Naive thymus-derived CD4-positive, alpha-beta T cell (primary cell): ENCODE results near the gene RNF145. TPM values are rescaled to one million over a fixed set of nuclear protein-coding genes. Genes with fewer than 3 reads are reported as not detected.
"Not testable (repeated sequence)": the region's sequence is repeated elsewhere in the genome, so short reads cannot be mapped to it uniquely, and the experiment has no call there.

Source experiments
- ATAC-seq: fragments of 150-1000 bp; cut with Tn5 transposase; 2 replicates; pipeline ENCODE4 v1.10.0; 2021; ENCODE audit warnings: mild to moderate bottlenecking, moderate library complexity
- CTCF ChIA-PET: fragments of 350-600 bp; sonication (Branson Sonifier 250); formaldehyde crosslinking; loops from one replicate; lab custom pipeline; 2021; ENCODE audit warnings: antibody characterized with exemption; lab: Charles Lee
- POLR2A ChIA-PET: fragments of 350-600 bp; sonication (Branson Sonifier 250); formaldehyde crosslinking; loops from one replicate; lab custom pipeline; 2021; ENCODE audit warnings: antibody characterized with exemption, inconsistent platforms; lab: Charles Lee
- DNase-seq, 9 donors: peaks; one replicate each; pipeline versions ENCODE4 v3.0.0 to v3.0.0-alpha.2; 2020 to 2022; ENCODE audit warnings: mixed read lengths in 1 of 9
- H3K27ac ChIP-seq: one replicate; pipeline ENCODE4 v1.7.0; 2013; ENCODE audit warnings: mild to moderate bottlenecking, low read depth, low read length, moderate library complexity
- H3K27me3 ChIP-seq, 2 donors: one replicate each; pipeline ENCODE4 v1.7.0; 2013; ENCODE audit warnings: low read length in 2 of 2, mild to moderate bottlenecking in 2 of 2, moderate library complexity in 2 of 2; ENCODE audit not compliant: control insufficient read depth in 2 of 2, insufficient read depth in 2 of 2
- H3K36me3 ChIP-seq, 3 experiments: 1 replicate in 2 of 3; 2 replicates in 1 of 3; pipeline ENCODE4 v1.7.0; 2013; ENCODE audit warnings: low read length in 3 of 3, mild to moderate bottlenecking in 3 of 3, moderate library complexity in 1 of 3; ENCODE audit not compliant: insufficient read depth in 3 of 3, control insufficient read depth in 2 of 3
- H3K4me1 ChIP-seq, 2 donors: one replicate each; pipeline ENCODE4 v1.7.0; 2013; ENCODE audit warnings: low read length in 2 of 2, mild to moderate bottlenecking in 2 of 2, moderate library complexity in 1 of 2; ENCODE audit not compliant: control insufficient read depth in 2 of 2, insufficient read depth in 2 of 2
- H3K4me3 ChIP-seq: 2 replicates; pipeline ENCODE4 v1.7.0; 2013; ENCODE audit warnings: mild to moderate bottlenecking, low read length
- H3K9me3 ChIP-seq, 3 experiments: 1 replicate in 2 of 3; 2 replicates in 1 of 3; pipeline ENCODE4 v1.7.0; 2013; ENCODE audit warnings: low read length in 3 of 3; ENCODE audit not compliant: control insufficient read depth in 2 of 3
- H3K27ac Mint-ChIP-seq, 9 donors: one replicate each; pipeline ENCODE4 v1.8.0; 2020 to 2022; ENCODE audit warnings: mixed read lengths in 9 of 9, mild to moderate bottlenecking in 8 of 9, moderate library complexity in 5 of 9, inconsistent platforms in 2 of 9
- H3K27me3 Mint-ChIP-seq, 5 donors: one replicate each; pipeline ENCODE4 v1.8.0; 2021 to 2022; ENCODE audit warnings: mixed read lengths in 5 of 5, mild to moderate bottlenecking in 1 of 5
- H3K36me3 Mint-ChIP-seq, 5 donors: one replicate each; pipeline ENCODE4 v1.8.0; 2020 to 2022; ENCODE audit warnings: mixed read lengths in 5 of 5, mild to moderate bottlenecking in 3 of 5, inconsistent platforms in 1 of 5
- H3K4me1 Mint-ChIP-seq, 7 donors: one replicate each; pipeline ENCODE4 v1.8.0; 2020 to 2022; ENCODE audit warnings: mixed read lengths in 7 of 7, mild to moderate bottlenecking in 3 of 7, inconsistent platforms in 1 of 7
- H3K4me3 Mint-ChIP-seq, 10 donors: one replicate each; pipeline ENCODE4 v1.8.0; 2020 to 2022; ENCODE audit warnings: mild to moderate bottlenecking in 10 of 10, mixed read lengths in 10 of 10, moderate library complexity in 6 of 10, inconsistent platforms in 2 of 10
- H3K9me3 Mint-ChIP-seq, 11 donors: one replicate each; pipeline ENCODE4 v1.8.0; 2020 to 2022; ENCODE audit warnings: mixed read lengths in 11 of 11, mild to moderate bottlenecking in 4 of 11, inconsistent platforms in 1 of 11, moderate library complexity in 1 of 11
- intact Hi-C, 2 donors: fragments of 100-400 bp; cut with micrococcal nuclease; formaldehyde crosslinking; loops; one replicate each; pipeline ENCODE4 v1.15.1; 2023
- polyA plus RNA-seq, 2 donors: library from polyadenylated mRNA; unstranded; fragments of 300-500 nt; fragmentation: Illumina TruSeq; gene quantifications; one replicate each; pipeline ENCODE4 v1.2.3, GENCODE V29; 2021
- total RNA-seq, 6 experiments: library from RNA in 5 of 6; stranded (reverse) in 5 of 6; gene quantifications; 1 replicate in 5 of 6; 2 replicates in 1 of 6; pipeline ENCODE4 v1.2.3 and lab custom pipeline; 2021 to 2026

RNF145 gene
- total and polyA plus RNA-seq, 7 experiments from 2014 or later, result 10.8 to 142 (median 64.4) TPM

GRCh38 chr5:159166416-159166815 is 42.9 kb downstream of the RNF145 start:
- CTCF ChIA-PET, result no interaction called here

GRCh38 chr5:159163701-159164046 is 45.7 kb downstream of the RNF145 start:
- ChIA-PET CTCF (interaction anchor here (0.6 to 2.1 kb wide), 4 partner anchors 31 to 823 kb away, joined by 3 to 9 read pairs (median 6); no protein-coding TSS in a partner anchor), POLR2A (interaction anchor here (1.0 to 1.2 kb wide), 2 partner anchors 44 to 45 kb away, joined by 3 read pairs; no protein-coding TSS in a partner anchor)
- Histone ChIP-seq H3K9me3 (no peaks in the 10 kb centered on the region), H3K27ac (no peak overlapping the region), H3K4me1 (no peaks in the 10 kb centered on the region), H3K36me3 (peaks cover 7 to 30% (median 18%) of the 10 kb centered on the region in 3 experiments), H3K4me3 (no peak overlapping the region), H3K27me3 (no peaks in the 10 kb centered on the region)
- no peak for DNase-seq
- no peaks in the 10 kb centered on the region for H3K9me3 Mint-ChIP-seq
- no peak overlapping the region for H3K4me3 Mint-ChIP-seq
- no peak for ATAC-seq
- H3K4me1 Mint-ChIP-seq, result peaks cover 5 to 36% (median 24%) of the 10 kb centered on the region in 7 donors
- peak overlapping the region in 8 of 9 donors; percentile 35 to 87 (median 72) for H3K27ac Mint-ChIP-seq
- intact Hi-C loops, result no loop called here
- no peaks in the 10 kb centered on the region for H3K27me3 Mint-ChIP-seq
- peaks cover under 1 to 40% (median 21%) of the 10 kb centered on the region in 5 donors for H3K36me3 Mint-ChIP-seq

More at GRCh38 chr5:159166416-159166815, 42.9 kb downstream of the RNF145 start:
- Mint-ChIP-seq H3K9me3 (no peaks in the 10 kb centered on the region), H3K4me3 (no peak overlapping the region), H3K4me1 (peaks cover 6 to 52% (median 31%) of the 10 kb centered on the region in 7 donors), H3K27ac (peak overlapping the region in 4 of 9 donors; percentile 15 to 78 (median 54)), H3K27me3 (no peaks in the 10 kb centered on the region), H3K36me3 (peaks cover 0 to 32% (median 18%) of the 10 kb centered on the region in 5 donors)
- DNase-seq (no peak), ATAC-seq (no peak)
- intact Hi-C loops, result no loop called here
- Histone ChIP-seq H3K27me3 (no peaks in the 10 kb centered on the region), H3K27ac (no peak overlapping the region), H3K36me3 (peaks cover 3 to 7% (median 6%) of the 10 kb centered on the region in 3 experiments), H3K9me3 (no peaks in the 10 kb centered on the region), H3K4me1 (no peaks in the 10 kb centered on the region), H3K4me3 (no peak overlapping the region)
- POLR2A ChIA-PET, result no interaction called here

GRCh38 chr5:159163027-159163700 is 46.2 kb downstream of the RNF145 start:
- peak overlapping the region in 8 of 9 donors; percentile 35 to 87 (median 72) for H3K27ac Mint-ChIP-seq
- no peak overlapping the region for H3K4me3 Mint-ChIP-seq
- ChIA-PET CTCF (interaction anchor here (0.6 to 2.1 kb wide), 3 partner anchors 154 to 824 kb away, joined by 3 to 9 read pairs (median 6); no protein-coding TSS in a partner anchor), POLR2A (interaction anchor here (1.0 to 1.2 kb wide), 2 partner anchors 45 to 46 kb away, joined by 3 read pairs; no protein-coding TSS in a partner anchor)
- H3K36me3 Mint-ChIP-seq, result peaks cover 6 to 42% (median 23%) of the 10 kb centered on the region in 5 donors
- Histone ChIP-seq H3K27me3 (no peaks in the 10 kb centered on the region), H3K4me3 (no peak overlapping the region), H3K9me3 (no peaks in the 10 kb centered on the region), H3K4me1 (no peaks in the 10 kb centered on the region), H3K27ac (no peak overlapping the region), H3K36me3 (peaks cover 7 to 36% (median 18%) of the 10 kb centered on the region in 3 experiments)
- no peak for ATAC-seq
- intact Hi-C loops, result no loop called here
- no peak for DNase-seq
- H3K9me3 Mint-ChIP-seq, result no peaks in the 10 kb centered on the region
- peaks cover 5 to 38% (median 26%) of the 10 kb centered on the region in 7 donors for H3K4me1 Mint-ChIP-seq
- H3K27me3 Mint-ChIP-seq, result no peaks in the 10 kb centered on the region

- Histone ChIP-seq H3K9me3 (no peaks in the 10 kb centered on the region), H3K4me1 (peaks cover 2 to 4% of the 10 kb centered on the region in 2 donors), H3K27me3 (no peaks in the 10 kb centered on the region), H3K27ac (no peak overlapping the region), H3K4me3 (no peak overlapping the region), H3K36me3 (peaks cover 7 to 42% (median 15%) of the 10 kb centered on the region in 3 experiments)
- ChIA-PET POLR2A (no interaction called here), CTCF (interaction anchor here (2.1 kb wide), 1 partner anchor 155 kb away, joined by 9 read pairs; no protein-coding TSS in a partner anchor)
- Mint-ChIP-seq H3K27ac (peak overlapping the region in 6 of 9 donors; percentile 10 to 65 (median 32)), H3K9me3 (no peaks in the 10 kb centered on the region), H3K4me3 (no peak overlapping the region), H3K36me3 (peaks cover 7 to 36% (median 21%) of the 10 kb centered on the region in 5 donors), H3K27me3 (no peaks in the 10 kb centered on the region), H3K4me1 (peaks cover 5 to 47% (median 34%) of the 10 kb centered on the region in 7 donors)
- intact Hi-C loops, result no loop called here
- ATAC-seq, result no peak
- no peak for DNase-seq
Measured at GRCh38 chr5:159161361-159162214, 47.8 kb downstream of the RNF145 start.

- CTCF ChIA-PET, result interaction anchor here (0.9 to 1.9 kb wide), 3 partner anchors 40 to 829 kb away, joined by 3 to 10 read pairs (median 3); no protein-coding TSS in a partner anchor
- H3K27me3 Mint-ChIP-seq, H3K27ac ChIP-seq, ATAC-seq, H3K4me3 Mint-ChIP-seq, H3K4me3 ChIP-seq, POLR2A ChIA-PET, H3K4me1 ChIP-seq, H3K9me3 ChIP-seq, H3K27me3 ChIP-seq, H3K9me3 Mint-ChIP-seq, DNase-seq: not testable (repeated sequence)
- Mint-ChIP-seq H3K4me1 (peaks cover 0 to 42% (median 27%) of the 10 kb centered on the region in 7 donors), H3K27ac (peak overlapping the region in 5 of 9 donors; percentile 7 to 76 (median 39)), H3K36me3 (peaks cover 7 to 22% (median 12%) of the 10 kb centered on the region in 5 donors)
- peaks cover 7 to 43% (median 18%) of the 10 kb centered on the region in 3 experiments for H3K36me3 ChIP-seq
- intact Hi-C loops, result loop anchor here (5.0 to 10.0 kb wide), 3 partner anchors 174 to 756 kb away; partner anchors contain the start of genes ADRA1B (in 1 of the 2) and IL12B (in 1 of the 2)
Measured at GRCh38 chr5:159158553-159159091, 50.7 kb downstream of the RNF145 start.
